Nephron (organoid): Measurements from ENCODE around the gene SMIM33.

ENCODE experiments used
- H3K27ac Mint-ChIP-seq, 3 experiments: 2 replicates each; pipeline ENCODE4 v1.8.0; 2020; ENCODE audit warnings: mixed read lengths in 3 of 3, mild to moderate bottlenecking in 2 of 3, moderate library complexity in 1 of 3
- H3K27me3 Mint-ChIP-seq: 2 replicates; pipeline ENCODE4 v1.8.0; 2021; ENCODE audit warnings: low read depth, mild to moderate bottlenecking, moderate library complexity, mixed read lengths
- H3K36me3 Mint-ChIP-seq: 2 replicates; pipeline ENCODE4 v1.8.0; 2020; ENCODE audit warnings: low read depth, mixed read lengths
- H3K4me1 Mint-ChIP-seq: 2 replicates; pipeline ENCODE4 v1.8.0; 2020; ENCODE audit warnings: mixed read lengths
- H3K4me3 Mint-ChIP-seq, 3 experiments: 2 replicates each; pipeline ENCODE4 v1.8.0; 2020; ENCODE audit warnings: mild to moderate bottlenecking in 3 of 3, mixed read lengths in 3 of 3, moderate library complexity in 2 of 3
- H3K9me3 Mint-ChIP-seq: 2 replicates; pipeline ENCODE4 v1.8.0; 2020; ENCODE audit warnings: mixed read lengths
- TF ChIP-seq, protein P1 (sequence below), 3 experiments: fragments of 200-600 bp; sonication (generic); IDR thresholded peaks; one replicate each; pipeline ENCODE4 v1.5.0; 2021; ENCODE audit warnings: antibody characterized with exemption in 3 of 3; ENCODE audit not compliant: unreplicated experiment in 3 of 3

Gene SMIM33

DNA sequence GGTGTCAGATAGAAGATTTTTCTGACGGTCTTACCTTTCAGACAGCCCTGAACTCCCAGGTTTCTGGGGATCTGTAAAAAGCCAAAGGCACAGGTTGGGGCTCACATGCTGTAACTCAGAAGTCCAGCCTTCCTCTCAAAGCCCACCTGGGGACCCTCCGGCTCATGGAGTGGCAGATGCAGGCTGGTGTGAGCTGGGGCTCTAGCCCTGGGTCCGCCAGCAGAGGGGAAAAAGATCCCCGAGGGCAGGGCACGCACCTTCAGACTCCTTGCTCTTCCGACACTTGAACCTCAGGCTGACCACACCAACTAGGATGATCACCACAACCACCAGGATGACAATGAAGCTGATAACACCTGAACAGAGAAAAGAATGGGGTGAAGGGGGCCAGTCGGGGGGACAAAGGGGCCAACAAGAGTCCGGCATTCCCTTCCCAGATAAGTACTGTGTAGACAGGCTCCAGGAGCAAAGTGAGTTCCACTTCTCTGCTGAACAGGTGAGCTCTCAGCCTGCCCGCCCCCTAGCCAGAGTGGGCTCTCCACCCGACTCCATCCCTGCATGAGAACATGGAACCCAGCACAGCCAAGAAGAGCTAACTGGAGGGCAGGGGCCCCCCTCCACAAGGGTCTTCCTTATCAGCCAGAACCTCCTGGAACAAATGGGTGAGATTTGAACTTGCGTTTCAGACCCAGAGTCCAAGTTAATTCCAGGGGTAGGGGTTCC is 16.1 kb upstream of the SMIM33 start:
- TF ChIP-seq, protein P1, sequence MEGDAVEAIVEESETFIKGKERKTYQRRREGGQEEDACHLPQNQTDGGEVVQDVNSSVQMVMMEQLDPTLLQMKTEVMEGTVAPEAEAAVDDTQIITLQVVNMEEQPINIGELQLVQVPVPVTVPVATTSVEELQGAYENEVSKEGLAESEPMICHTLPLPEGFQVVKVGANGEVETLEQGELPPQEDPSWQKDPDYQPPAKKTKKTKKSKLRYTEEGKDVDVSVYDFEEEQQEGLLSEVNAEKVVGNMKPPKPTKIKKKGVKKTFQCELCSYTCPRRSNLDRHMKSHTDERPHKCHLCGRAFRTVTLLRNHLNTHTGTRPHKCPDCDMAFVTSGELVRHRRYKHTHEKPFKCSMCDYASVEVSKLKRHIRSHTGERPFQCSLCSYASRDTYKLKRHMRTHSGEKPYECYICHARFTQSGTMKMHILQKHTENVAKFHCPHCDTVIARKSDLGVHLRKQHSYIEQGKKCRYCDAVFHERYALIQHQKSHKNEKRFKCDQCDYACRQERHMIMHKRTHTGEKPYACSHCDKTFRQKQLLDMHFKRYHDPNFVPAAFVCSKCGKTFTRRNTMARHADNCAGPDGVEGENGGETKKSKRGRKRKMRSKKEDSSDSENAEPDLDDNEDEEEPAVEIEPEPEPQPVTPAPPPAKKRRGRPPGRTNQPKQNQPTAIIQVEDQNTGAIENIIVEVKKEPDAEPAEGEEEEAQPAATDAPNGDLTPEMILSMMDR (IDR thresholded peaks at IDR 0.05; ENCODE audit: unreplicated experiment in 3 of 3): no peak
- no peaks in the 10 kb centered on the region for H3K9me3 Mint-ChIP-seq
- peaks cover 4% of the 10 kb centered on the region for H3K27me3 Mint-ChIP-seq
- H3K4me3 Mint-ChIP-seq: no peak overlapping the region
- H3K4me1 Mint-ChIP-seq: no peaks in the 10 kb centered on the region
- H3K36me3 Mint-ChIP-seq: no peaks in the 10 kb centered on the region
- H3K27ac Mint-ChIP-seq: peak overlapping the region in 1 of 3 experiments; percentile 44

DNA sequence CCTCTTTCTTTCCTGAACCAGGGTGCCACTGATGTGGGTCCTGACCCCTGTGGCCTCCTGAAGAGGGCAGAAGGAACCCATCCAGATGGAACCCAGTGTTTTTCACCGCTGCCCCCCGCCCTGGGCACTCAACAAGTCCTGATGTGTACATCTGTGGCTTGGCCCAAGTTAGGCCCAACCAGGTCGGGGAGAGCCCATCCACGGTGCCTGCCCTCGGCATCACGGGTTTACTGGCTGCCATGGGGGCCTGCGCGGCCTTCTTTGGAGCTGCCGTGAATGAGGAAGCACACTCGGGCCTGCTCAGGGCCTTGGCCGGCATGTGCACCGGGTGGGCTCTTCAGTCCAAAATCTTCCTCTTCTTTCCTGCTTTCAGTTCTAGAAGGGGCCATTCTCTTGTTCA is 14.0 kb upstream of the SMIM33 start:
- H3K4me3 Mint-ChIP-seq: no peak overlapping the region
- H3K27me3 Mint-ChIP-seq: peaks cover 4% of the 10 kb centered on the region
- no peaks in the 10 kb centered on the region for H3K9me3 Mint-ChIP-seq
- TF ChIP-seq, protein P1 (IDR thresholded peaks at IDR 0.05; ENCODE audit: unreplicated experiment in 3 of 3): no peak
- no peak overlapping the region for H3K27ac Mint-ChIP-seq
- H3K36me3 Mint-ChIP-seq: no peaks in the 10 kb centered on the region
- H3K4me1 Mint-ChIP-seq: no peaks in the 10 kb centered on the region

DNA sequence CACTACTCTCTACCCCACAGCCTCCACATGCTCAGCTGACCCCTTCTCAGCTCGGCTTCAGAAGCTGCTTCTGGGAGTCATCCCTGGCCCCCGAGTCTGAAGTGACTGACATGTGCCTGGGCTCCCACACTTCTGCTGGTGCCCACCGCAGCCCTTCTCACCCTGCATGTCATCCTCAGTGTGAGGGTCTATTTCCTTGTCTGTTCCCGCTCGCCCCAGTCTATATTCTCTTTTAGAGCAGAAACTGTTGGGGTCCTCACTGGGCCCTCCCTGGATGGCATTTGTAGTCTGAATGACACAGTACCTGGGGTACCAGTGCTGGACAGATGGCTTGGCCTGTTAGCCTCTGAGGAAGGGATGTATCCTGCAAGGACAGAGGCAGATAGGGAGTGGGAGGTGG is 13.6 kb upstream of the SMIM33 start:
- H3K36me3 Mint-ChIP-seq: no peaks in the 10 kb centered on the region
- TF ChIP-seq, protein P1 (IDR thresholded peaks at IDR 0.05; ENCODE audit: unreplicated experiment in 3 of 3): no peak
- H3K27me3 Mint-ChIP-seq: peaks cover 4% of the 10 kb centered on the region
- no peak overlapping the region for H3K4me3 Mint-ChIP-seq
- no peaks in the 10 kb centered on the region for H3K9me3 Mint-ChIP-seq
- H3K27ac Mint-ChIP-seq: no peak overlapping the region
- H3K4me1 Mint-ChIP-seq: no peaks in the 10 kb centered on the region

DNA sequence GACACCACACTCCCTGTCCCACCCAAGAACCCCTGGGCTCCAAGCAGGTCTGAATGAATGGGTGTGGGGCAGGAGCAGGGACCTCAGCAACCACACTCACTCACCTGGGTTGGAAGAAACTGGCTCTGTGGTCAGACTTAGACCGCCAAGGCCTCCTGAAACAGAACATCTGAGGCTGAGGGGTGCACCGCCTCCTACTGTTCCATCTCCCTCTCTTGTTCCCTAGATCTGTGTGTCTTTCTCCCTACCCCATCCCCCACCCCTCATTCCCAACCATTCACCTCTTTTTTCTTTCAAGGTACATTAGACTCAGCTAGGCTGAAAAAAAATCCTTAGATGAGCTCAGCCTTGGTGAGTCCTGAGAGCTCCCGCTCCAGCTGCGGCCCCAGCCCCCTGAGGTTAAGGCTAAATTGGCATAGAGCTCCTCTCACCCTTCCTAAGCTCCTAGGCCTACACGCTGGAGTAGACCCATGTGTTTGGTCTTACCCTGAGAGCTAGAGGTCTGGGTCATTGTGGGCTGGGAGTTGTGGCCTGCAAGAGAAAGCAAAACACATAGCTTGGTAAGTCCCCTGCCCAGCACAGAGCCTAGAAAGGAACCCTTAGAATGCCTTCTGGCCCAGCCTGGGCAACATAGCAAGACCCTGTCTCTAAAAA is 13.0 kb upstream of the SMIM33 start:
- TF ChIP-seq, protein P1 (IDR thresholded peaks at IDR 0.05; ENCODE audit: unreplicated experiment in 3 of 3): no peak
- Mint-ChIP-seq H3K36me3 (no peaks in the 10 kb centered on the region), H3K27ac (no peak overlapping the region), H3K9me3 (no peaks in the 10 kb centered on the region), H3K27me3 (peaks cover 4% of the 10 kb centered on the region), H3K4me3 (no peak overlapping the region), H3K4me1 (no peaks in the 10 kb centered on the region)

DNA sequence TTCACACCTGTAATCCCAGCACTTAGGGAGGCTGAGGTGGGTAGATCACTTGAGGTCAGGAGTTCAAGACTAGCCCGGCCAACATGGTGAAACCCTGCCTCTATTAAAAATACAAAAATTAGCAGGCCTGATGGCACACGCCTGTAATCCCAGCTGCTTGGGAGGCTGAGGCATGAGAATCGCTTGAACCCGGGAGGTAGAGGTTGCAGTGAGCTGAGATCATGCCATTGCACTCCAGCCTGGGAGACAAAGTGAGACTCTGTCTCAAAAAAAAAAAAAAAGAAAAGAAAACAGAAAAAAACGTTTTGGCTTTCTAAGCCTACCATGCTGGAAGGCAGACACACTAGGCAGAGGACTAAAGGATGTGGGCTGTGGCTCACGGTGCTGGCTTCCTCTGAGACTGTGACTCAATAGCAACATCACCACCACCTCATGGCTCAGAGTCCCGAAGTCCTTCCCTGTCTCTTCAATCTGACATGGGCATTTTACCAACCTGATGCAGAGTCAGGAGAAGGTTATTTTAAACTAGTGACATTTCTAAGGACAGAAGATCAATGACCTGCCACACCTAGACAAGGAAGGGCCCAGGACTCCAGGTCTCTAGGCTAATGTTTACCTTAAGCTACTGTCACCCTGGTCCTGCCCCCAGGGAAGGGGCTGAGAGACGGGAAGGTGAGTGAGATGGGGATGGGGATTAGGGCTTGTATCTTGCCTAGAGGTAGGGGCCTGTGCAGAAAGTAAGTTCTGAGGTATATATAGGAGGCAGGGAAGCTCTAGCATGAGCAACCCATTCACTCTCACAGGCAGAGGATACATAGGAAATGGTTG is 12.0 kb upstream of the SMIM33 start:
- H3K36me3 Mint-ChIP-seq: no peaks in the 10 kb centered on the region
- TF ChIP-seq, protein P1 (IDR thresholded peaks at IDR 0.05; ENCODE audit: unreplicated experiment in 3 of 3): no peak
- H3K9me3 Mint-ChIP-seq: no peaks in the 10 kb centered on the region
- no peak overlapping the region for H3K27ac Mint-ChIP-seq
- H3K4me1 Mint-ChIP-seq: no peaks in the 10 kb centered on the region
- no peak overlapping the region for H3K4me3 Mint-ChIP-seq
- H3K27me3 Mint-ChIP-seq: peaks cover 4% of the 10 kb centered on the region
